HG03469 (cell line): ENCODE results near the gene FDXR.
"Not testable (repeated sequence)": the region's sequence is repeated elsewhere in the genome, so short reads cannot be mapped to it uniquely, and the experiment has no call there.

Experiments used
- ATAC-seq: cut with Tn5 transposase; IDR thresholded peaks from one replicate; pipeline ENCODE4 v1.9.1; 2021; ENCODE audit warnings: mild to moderate bottlenecking, moderate library complexity, moderate number of reproducible peaks; ENCODE audit not compliant: unreplicated experiment

The FDXR gene, protein sequence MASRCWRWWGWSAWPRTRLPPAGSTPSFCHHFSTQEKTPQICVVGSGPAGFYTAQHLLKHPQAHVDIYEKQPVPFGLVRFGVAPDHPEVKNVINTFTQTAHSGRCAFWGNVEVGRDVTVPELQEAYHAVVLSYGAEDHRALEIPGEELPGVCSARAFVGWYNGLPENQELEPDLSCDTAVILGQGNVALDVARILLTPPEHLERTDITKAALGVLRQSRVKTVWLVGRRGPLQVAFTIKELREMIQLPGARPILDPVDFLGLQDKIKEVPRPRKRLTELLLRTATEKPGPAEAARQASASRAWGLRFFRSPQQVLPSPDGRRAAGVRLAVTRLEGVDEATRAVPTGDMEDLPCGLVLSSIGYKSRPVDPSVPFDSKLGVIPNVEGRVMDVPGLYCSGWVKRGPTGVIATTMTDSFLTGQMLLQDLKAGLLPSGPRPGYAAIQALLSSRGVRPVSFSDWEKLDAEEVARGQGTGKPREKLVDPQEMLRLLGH

DNA sequence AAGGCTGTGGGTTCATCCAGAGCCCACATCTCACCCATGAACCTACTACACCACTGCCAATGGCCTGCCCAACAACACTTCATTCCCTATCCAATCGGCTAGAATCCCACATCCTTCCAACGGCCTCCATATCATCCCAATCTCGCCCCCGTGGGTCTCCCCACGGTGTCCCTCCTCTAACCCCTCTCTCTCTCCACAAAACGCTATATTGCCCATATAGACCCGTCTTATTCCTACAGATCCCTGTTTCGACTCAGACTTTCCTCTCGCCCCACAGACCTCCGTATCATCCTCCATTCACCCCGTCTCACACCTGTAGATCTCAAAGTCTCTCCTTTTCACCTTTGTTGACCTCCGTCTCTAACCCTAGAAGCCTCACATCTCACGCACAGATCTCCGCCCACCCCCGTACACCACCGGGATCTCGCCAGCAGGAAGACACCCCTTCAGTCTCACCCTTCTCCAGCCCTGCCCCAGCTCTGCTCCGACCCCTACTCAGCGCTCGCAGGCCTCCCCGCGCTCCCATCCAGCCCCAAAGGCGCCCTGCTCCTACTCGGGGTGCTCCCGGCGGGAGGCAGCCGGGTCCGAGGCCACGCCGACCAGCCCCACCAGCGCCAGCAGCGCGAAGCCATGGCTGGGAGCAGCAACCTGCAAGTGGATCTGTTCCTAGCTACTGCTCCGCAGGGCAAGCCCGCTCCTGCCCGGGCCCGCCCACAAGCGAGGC, at the start of gene FDXR:
FDXR (minus strand) TSS at position 682 of the 724 bp plus-strand sequence; CDS start at position 632, 50 bp downstream.
- no peak for ATAC-seq

DNA sequence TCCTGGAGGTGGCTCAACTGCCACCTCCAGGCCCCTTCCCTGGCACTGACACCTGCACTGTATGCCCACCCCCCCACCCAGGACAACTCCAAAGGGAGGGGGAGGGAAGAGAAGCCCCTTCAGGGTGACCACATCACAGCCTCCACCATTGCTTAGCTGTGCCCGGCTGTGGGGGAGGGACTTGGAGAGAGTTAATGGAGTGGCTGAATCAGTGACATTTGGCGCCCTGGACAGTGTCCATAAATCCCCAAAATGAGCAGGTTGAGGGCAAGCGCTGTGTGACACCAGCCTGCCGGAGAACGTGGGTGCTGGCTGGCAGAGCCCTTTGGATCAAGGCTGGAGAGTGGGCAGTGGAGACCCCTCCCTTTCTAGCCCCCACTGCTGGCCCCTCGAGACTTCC, 49.4 kb upstream of the FDXR start:
- no peak for ATAC-seq

DNA sequence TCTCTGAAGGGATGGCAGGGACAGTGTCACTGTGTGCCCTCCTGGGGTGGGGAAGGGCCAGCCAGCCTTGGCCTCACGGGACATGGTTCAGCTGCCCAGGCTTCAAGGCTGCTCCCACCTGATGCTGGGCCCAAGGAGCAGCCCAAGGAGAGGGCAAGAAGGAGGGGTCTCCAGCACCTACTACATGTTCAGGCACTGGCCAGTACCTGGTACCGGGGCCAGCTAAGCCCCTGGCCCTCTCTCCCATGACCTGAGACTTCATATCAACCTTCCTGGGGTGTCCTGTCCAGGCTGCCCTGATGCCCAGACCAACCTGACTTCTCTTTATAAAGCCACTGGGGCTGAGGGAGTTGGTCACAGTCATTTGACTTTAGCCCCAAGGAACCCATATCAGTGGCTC, 49.0 kb upstream of the FDXR start:
- no peak for ATAC-seq

DNA sequence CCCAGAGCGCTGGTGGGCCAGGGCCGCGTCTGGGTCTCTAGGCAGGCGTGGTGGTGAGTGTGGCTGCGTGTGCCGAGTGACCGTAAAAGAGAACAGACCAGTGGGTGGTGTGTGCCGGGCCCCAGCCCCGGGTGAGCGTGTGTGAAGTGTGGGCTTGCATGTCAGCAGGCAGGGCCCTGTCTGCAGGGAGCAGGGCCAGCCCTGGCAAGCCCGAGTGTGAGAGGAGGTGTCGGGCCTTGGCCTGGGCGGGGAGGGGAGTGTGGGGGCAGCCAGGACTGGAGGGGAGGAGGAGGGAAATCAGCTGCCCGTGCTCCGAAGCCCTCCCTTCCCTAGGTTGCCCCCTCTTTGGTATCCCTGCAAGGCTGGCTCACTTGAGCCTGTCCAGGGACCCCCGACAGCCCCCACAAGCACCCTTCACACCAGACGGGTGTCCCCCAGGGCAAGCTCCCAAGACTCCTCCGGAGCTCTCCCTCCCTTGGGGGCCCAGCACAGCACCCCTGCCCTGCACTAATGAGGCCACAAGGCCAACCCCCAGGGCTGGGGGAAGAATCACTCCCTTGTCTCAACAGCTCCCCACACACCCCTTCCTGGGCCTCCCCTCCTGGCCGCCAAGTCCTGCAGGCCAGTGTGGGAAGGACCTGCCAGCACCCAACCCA, 48.4 kb upstream of the FDXR start:
- no peak for ATAC-seq

DNA sequence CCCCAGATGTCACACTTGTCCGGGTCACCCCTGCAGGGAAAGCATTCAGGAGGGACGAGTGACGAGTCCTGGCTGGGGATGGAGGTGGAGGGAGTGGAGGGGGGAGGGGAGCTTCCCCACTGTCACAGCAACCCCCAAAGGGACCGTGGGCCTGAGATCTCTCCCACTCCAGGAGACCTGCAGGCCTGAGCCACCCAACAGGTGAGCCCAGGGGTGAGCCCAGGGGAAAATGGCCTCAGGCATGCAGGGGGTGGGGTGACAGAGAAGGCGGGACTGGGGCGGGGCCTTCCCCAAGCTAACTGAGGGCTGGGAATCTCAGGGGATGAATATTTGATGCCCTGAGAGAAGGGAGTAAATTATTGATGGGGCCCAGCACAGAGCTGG, 47.8 kb upstream of the FDXR start:
- ATAC-seq: no peak

DNA sequence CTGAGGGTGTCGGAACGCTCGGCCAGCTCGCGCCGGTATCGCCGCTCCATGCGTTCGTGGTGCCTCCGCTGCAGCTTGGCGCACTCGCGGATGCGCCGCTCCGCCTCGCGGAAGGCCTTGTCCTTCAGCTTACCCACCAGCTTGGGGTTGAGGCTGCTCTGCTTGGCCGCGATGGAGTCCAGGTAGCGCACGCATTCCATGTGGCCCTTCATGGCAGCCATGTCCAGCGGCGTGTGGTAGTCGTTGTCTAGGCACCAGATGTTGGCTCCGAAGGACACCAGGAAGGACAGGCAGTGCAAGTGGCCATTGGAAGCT, 47.5 kb upstream of the FDXR start:
- no peak for ATAC-seq

DNA sequence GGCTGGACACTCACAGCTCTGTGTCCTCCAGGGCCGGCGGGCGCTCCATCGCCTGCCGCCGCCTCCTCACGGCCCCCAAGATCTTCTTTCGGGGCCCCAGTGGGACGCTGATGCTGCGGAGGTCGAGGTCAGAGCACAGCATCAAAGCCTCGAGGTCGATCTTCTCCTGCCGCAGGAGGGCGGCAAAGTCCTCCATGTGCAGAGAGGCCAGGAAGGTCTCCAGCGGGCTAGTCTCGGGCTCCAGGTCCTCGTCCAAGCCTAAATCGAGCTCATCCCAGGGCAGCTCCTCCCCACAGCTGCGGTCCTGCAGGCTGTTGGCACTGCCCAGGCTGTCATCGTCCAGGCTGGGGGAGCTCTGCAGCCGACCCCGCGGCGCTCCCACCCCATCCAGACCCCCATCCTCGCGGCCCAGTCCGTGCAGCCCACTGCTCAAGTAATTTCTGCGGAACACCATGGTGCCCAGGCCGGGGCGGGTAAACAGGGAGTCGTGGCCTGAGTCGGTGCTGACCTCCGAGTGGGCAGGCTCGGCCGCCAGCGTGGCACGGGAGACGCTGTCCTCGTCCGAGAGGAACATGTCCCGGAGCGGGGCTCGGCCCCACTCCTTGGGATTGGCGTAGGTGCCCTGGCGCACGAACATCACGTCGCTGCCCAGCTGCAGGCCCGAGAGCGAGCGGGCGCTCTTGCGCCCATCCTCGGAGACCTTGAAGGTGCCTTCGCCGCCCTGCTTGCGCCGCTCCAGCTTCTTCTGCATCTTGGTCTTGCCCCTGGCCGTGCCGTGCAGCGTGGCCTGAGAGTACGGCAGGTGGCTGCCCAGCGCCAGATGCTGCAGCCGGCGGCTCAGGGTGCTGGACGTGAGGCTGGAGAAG, 46.9 kb upstream of the FDXR start:
- no peak for ATAC-seq

DNA sequence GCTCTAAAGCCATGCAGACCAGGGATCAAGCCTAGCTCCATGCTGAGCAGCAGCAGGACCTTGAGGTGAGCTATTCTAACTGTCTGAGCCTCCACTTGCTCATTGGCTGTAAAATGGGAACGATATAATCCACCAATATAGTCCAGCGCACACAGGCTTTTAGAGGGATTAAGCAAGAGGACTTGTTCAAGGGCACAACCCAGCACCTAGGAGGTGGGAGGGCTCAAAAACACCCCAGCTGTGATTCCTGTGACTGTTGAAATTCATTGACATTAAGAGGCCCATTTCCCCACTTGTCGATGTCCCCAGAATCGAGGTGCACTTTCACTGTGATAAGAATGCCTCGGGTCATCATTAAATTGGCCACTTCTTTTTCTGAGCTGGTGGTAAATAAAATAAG, 46.1 kb upstream of the FDXR start:
- ATAC-seq: no peak

DNA sequence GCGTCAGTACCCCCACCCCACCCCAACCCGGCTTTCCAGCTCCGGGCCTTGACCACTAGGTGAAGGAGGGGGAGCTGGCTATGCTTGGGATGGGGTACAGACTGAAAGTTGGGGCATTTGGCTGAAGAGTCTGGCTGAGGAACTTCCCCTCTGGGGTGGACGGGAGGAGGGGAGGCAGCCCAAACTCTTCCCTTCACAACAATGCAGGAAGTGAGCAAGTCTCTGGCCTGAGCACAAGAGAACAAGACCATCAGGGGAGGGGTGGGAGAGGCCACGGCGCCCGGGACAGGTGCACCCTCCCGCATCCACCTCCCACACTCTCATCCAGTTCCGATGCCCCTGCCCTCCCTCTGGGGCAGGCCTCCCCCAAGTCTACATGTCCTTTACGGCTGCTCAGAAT, 44.6 kb upstream of the FDXR start:
- ATAC-seq: no peak

DNA sequence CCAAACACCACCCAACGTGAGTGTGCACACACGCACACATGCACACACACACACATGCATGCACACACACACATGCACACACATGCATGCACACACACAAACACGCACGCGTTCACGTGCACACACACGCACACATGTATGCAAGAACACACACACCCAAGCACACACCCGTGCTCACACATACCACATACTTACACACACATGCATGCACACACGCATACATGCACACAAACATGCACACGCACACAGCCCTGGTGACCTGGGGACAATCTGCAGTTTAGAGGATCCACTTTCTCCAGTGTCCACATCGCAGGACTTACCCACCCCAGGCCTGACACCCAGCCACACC, 44.0 kb upstream of the FDXR start:
- no peak for ATAC-seq

DNA sequence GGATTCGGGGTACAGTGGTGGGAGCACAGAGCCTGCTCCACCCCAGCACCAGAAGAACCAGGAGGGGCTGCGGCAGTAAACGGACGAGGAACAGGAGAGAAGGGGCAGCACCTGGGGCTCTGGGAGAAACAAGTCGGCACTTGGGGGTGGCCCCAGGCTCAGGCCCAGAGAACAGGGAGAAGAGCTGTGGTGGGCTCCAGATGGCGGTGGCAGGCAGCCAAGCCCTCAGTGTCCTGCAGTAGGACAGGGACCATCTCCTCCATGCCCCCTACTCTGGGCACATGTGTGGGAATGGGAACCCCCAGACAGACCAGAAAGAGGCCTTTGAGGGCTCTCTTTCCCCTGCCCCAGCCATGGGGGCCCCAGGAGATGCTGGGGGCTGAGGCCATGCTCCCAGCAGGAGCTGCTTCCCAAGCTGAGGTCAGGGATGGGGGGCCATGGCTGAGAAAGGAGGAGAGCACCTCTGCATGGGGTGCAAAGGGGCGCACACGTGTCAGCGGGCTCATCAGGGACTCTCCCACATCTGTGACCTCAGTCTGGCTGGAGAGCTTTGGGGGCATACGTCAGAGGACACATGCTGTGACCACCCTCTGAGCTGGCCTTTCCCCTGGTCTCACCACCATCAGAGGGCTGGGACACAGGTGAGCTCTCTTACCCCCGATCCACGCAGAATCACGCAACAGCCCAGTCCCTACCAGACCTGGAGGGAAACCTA, 43.5 kb upstream of the FDXR start:
- ATAC-seq: no peak

DNA sequence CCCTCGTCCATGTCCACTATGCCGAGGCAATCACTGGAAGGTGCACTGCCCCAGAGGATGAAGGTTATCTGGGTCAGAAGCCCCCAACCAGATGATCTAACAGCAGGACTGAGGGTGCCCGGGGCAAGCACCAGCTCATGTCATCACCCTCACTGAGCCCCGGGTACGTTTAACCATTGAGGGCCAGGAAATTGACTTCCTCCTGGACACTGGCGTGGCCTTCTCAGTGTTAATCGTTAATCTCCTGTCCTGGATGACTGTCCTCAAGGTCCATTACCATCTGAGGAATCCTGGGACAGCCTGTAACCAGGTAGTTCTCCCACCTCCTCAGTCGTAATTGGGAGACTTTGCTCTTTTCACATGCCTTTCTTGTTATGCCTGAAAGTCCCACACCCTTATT, 38.6 kb upstream of the FDXR start:
- not testable (repeated sequence) for ATAC-seq

DNA sequence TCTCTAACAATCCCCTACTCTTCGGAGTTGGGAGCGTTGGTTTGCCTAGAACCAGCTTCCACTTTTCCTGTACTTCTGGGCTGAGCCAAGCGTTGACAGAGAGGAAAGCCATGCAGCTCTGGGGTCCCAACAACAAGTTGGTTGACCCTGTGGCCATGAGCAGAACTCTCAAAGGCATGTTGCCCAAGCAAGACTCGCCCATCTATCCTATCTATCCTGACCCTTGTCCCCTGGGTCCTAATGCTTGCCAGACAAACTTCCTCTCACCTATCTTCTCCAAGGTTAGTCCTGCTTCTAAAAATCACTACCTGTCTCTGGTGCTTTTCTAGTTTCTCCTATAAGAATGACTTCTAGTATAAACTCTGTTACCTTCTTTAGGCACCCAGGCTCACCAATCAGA, 36.3 kb upstream of the FDXR start:
- not testable (repeated sequence) for ATAC-seq

DNA sequence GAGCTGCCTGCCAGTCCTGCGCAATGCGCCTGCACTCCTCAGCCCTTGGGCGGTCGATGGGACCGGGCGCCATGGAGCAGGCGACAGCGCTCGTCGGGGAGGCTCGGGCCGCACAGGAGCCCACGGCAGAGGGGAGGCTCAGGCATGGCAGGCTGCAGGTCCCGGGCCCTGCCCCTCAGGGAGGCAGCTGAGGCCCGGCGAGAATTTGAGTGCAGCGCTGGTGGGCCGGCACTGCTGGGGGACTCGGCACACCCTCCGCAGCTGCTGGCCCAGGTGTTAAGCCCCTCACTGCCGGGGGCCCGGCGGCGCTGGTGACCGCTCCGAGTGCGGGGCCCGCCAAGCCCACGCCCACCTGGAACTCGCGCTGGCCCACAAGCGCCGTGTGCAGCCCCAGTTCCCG, 34.2 kb upstream of the FDXR start:
- ATAC-seq: no peak

DNA sequence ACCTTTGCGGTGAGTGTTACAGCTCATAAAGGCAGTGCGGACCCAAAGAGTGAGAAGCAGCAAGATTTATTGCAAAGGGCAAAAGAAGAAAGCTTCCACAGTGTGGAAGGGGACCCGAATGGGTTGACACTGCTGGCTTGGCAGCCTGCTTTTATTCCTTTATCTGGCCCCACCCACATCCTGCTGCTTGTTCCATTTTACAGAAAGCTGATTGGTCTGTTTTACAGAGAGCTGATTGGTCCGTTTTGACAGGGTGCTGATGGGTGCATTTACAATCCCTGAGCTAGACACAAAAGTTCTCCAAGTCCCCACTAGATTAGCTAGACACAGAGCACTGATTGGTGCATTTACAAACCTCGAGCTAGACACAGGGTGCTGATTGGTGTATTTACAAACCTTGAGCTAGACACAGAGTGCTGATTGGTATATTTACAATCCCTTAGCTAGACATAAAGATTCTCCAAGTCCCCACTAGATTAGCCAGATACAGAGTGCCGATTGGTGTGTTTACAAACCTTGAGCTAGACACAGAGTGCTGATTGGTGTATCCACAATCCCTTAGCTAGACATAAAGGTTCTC, 33.5 kb upstream of the FDXR start:
- ATAC-seq: not testable (repeated sequence)

DNA sequence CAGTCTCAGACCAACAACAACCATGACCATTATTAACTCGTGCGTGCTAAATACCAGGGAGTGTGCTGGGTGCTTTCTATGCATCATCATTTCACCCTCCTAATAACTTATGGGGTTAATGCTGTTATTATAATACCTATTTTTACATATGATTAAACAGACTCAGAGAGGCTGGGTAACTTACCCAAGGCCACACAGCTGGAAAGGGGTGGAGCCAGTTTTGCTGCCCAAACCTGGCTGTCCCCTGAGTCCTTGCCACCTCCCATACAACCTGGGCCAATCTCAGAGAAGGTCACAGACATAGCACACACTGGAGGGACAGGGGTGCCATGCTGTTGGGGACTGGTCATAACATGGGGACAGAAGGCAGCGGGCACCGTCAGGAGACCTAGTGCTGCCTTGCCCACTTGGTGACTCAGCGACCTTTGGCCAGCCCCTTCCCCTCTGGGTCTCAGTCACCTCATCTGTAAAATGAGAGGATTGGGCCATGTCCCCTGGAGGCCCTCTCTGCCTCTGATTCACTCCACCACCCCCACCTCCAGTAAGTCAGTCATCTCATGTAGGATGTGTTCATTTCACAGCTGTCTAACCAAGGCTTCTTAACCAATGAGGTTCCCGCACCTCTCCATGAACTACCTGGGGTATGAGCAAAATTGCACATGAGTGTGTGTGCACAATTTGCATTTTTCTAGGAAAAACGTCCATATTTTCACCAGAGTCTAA, 32.1 kb upstream of the FDXR start:
- ATAC-seq: no peak

DNA sequence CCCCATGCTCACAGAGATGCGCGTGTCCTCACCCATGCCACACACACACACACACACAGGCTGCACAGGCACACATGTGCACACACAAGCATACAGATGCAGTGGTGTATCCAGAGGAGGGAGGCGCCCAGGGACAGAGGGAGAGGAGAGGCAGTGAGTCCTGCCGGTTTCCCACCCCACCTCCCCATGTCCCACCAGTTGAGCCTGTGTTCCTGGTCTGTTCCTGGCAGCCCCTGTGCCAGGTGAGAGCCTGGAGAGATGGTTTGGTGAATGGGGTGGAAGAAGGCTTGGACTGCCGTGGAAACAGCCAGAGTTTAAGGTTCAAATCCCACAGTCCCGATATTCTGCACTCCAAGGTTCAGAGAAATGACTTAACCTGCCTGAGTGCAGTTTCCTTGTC, 30.9 kb upstream of the FDXR start:
- ATAC-seq: no peak

DNA sequence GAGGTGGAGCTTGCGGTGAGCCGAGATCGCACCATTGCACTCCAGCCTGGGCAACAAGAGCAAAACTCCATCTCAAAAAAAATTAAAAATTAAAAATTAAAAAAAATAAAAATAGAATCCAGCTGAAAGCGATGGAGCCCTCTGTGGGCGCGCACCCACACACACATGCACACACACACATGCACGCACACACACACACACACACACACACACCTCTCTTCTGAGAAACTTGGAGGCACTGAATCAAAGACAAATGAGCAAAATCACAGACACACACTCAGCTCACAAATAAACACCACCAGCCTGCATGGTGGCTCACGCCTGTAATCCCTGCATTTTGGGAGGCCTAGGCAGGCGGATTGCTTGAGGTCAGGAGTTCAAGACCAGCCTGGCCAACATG, 30.2 kb upstream of the FDXR start:
- no peak for ATAC-seq

DNA sequence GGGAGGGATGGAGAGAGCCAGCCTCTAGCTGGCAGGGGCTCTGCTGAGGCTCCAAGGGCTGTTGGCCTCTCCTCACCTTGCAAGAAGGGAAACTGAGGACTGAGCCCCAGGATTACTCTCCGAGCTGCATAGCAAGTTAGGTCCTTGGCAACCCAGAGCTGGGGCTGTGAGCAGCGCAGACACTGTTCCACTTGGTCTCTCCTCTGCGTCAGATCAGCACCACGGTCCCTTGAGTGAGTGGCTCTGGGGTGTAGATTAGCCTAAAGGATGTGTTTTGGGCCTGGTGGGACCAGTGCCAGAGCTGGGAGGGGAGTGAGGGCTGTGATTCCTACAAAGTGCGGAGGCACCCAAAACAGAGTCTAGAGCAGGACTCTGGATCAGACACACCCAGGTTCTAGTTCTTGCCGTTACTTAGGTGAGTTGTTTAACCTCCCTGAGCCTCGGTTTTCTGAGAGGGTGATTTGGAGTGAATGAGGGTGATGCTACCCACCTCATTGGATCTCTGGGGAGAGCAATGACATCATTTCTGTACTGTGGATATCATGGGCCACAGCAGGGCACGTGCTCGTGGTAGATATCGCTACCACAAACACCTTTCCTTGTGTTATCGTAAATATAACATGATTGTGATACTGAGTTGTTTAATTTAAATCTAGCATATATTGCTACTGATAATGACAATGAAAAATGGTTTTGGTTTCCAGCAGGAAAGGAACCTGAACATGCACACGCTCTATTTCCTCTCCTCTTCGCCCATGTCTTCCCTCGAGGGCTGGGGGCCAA, 28.8 kb upstream of the FDXR start:
- ATAC-seq: no peak
